Chondrocyte (in vitro differentiated cells): ENCODE data around the gene VGF. TPM values are rescaled to one million over a fixed set of nuclear protein-coding genes. Genes with fewer than 3 reads are reported as not detected.

Experiments used
- DNase-seq: peaks from one replicate; pipeline ENCODE4 v3.0.0; 2021; ENCODE audit warnings: mixed read lengths, low spot score
- H3K27ac Mint-ChIP-seq: one replicate; pipeline ENCODE4 v1.8.0; 2021; ENCODE audit warnings: mild to moderate bottlenecking, moderate library complexity, mixed read lengths; ENCODE audit not compliant: unreplicated experiment
- H3K27me3 Mint-ChIP-seq: 2 replicates; pipeline ENCODE4 v1.8.0; 2021; ENCODE audit warnings: low read depth, mixed read lengths
- H3K36me3 Mint-ChIP-seq: 2 replicates; pipeline ENCODE4 v1.8.0; 2021; ENCODE audit warnings: low read depth, mixed read lengths
- H3K4me1 Mint-ChIP-seq: 2 replicates; pipeline ENCODE4 v1.8.0; 2021; ENCODE audit warnings: low read depth, mild to moderate bottlenecking, mixed read lengths
- H3K4me3 Mint-ChIP-seq: one replicate; pipeline ENCODE4 v1.8.0; 2021; ENCODE audit warnings: mild to moderate bottlenecking, moderate library complexity, mixed read lengths; ENCODE audit not compliant: unreplicated experiment
- H3K9me3 Mint-ChIP-seq: 2 replicates; pipeline ENCODE4 v1.8.0; 2021; ENCODE audit warnings: low read depth, mixed read lengths
- total RNA-seq: library from RNA; stranded (reverse); gene quantifications from 3 replicates; pipeline ENCODE4 v1.2.1, GENCODE V29; 2021
- TF ChIP-seq, protein P1 (sequence below): fragments of 200-600 bp; sonication (generic); IDR thresholded peaks from 2 replicates; pipeline ENCODE4 v1.5.0; 2021; ENCODE audit warnings: antibody characterized with exemption, mild to moderate bottlenecking, moderate library complexity

Gene VGF
- total RNA-seq, 1 donor from 2014 or later, result 0.22 TPM

GRCh38 chr7:101154693-101155102 is 10.7 kb downstream of the VGF start:
- Mint-ChIP-seq H3K9me3 (no peaks in the 10 kb centered on the region), H3K27ac (no peak overlapping the region), H3K4me3 (peak overlapping the region; percentile 80), H3K4me1 (peaks cover 13% of the 10 kb centered on the region), H3K36me3 (peaks cover 14% of the 10 kb centered on the region), H3K27me3 (no peaks in the 10 kb centered on the region)
- DNase-seq, result no peak
- TF ChIP-seq, protein P1, sequence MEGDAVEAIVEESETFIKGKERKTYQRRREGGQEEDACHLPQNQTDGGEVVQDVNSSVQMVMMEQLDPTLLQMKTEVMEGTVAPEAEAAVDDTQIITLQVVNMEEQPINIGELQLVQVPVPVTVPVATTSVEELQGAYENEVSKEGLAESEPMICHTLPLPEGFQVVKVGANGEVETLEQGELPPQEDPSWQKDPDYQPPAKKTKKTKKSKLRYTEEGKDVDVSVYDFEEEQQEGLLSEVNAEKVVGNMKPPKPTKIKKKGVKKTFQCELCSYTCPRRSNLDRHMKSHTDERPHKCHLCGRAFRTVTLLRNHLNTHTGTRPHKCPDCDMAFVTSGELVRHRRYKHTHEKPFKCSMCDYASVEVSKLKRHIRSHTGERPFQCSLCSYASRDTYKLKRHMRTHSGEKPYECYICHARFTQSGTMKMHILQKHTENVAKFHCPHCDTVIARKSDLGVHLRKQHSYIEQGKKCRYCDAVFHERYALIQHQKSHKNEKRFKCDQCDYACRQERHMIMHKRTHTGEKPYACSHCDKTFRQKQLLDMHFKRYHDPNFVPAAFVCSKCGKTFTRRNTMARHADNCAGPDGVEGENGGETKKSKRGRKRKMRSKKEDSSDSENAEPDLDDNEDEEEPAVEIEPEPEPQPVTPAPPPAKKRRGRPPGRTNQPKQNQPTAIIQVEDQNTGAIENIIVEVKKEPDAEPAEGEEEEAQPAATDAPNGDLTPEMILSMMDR, result no peak

- TF ChIP-seq, protein P1, result no peak
- Mint-ChIP-seq H3K9me3 (no peaks in the 10 kb centered on the region), H3K27me3 (no peaks in the 10 kb centered on the region), H3K4me3 (peak within 1 kb of the TSS; percentile 80), H3K27ac (peak within 1 kb of the TSS; percentile 47), H3K36me3 (peaks cover 11% of the 10 kb centered on the region), H3K4me1 (peaks cover 13% of the 10 kb centered on the region)
- DNase-seq, result peak; percentile 96
Measured at GRCh38 chr7:101153969-101154692, 11.2 kb downstream of the VGF start, which contains the start of gene AP1S1. Gene AP1S1, plus strand, starts transcription at chr7:101154476. Its CDS starts 39 bp downstream, at chr7:101154515.

- Mint-ChIP-seq H3K4me3 (no peak overlapping the region), H3K4me1 (peaks cover 13% of the 10 kb centered on the region), H3K36me3 (peaks cover 4% of the 10 kb centered on the region), H3K27me3 (peaks cover 5% of the 10 kb centered on the region), H3K27ac (no peak overlapping the region), H3K9me3 (no peaks in the 10 kb centered on the region)
- TF ChIP-seq, protein P1, result no peak
- DNase-seq, result no peak
Measured at GRCh38 chr7:101151908-101152651, 13.3 kb downstream of the VGF start.

DNA sequence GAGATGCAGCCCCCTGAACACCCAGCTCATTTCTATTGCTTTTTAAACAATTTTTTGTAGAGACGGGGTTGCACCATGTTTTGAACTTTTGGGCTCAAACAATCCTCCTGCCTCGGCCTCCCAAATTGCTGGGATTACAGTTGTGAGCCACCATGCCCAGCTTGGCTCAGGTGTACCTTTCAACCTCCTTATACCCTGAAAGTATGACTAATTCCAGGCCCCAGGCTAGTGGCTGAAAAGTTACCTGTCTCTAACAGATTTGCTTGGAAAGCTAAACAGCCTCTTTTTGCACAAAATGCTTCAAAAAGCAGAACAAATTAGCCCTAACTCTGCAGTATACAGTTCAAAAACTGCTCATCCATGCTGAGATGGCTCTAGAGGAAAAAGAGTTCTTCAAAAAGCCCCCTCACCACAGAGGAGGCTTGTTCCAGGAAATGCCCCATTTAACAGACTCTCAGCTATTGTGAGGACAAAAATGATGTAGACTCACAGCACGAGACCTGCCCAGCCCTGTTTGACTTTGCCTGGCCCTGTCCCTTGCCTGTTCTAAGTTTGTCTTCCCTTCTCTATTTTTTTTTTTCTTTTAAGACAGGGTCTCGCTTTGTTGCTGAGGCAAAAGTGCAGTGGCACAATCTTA is 24.5 kb downstream of the VGF start:
- Mint-ChIP-seq H3K36me3 (peaks cover 16% of the 10 kb centered on the region), H3K4me3 (no peak overlapping the region), H3K27ac (peak overlapping the region; percentile 90), H3K27me3 (no peaks in the 10 kb centered on the region), H3K9me3 (no peaks in the 10 kb centered on the region), H3K4me1 (peaks cover 45% of the 10 kb centered on the region)
- TF ChIP-seq, protein P1, result no peak
- DNase-seq, result no peak

- TF ChIP-seq, protein P1, result no peak
- peaks cover 21% of the 10 kb centered on the region for H3K36me3 Mint-ChIP-seq
Measured at GRCh38 chr7:101140339-101140699, 25.1 kb downstream of the VGF start.

More at GRCh38 chr7:101140339-101140699, 25.1 kb downstream of the VGF start:
- H3K9me3 Mint-ChIP-seq, result no peaks in the 10 kb centered on the region
- H3K4me1 Mint-ChIP-seq, result peaks cover 49% of the 10 kb centered on the region
- DNase-seq, result no peak
- H3K27ac Mint-ChIP-seq, result peak overlapping the region; percentile 90
- no peak overlapping the region for H3K4me3 Mint-ChIP-seq
- H3K27me3 Mint-ChIP-seq, result no peaks in the 10 kb centered on the region
